GM21528 (cell line): ENCODE data around the gene ALCAM.

Experiments
- ATAC-seq: cut with Tn5 transposase; IDR thresholded peaks from one replicate; pipeline ENCODE4 v1.9.1; 2021; ENCODE audit warnings: mild to moderate bottlenecking, moderate library complexity; ENCODE audit not compliant: unreplicated experiment, low FRiP score

The ALCAM gene

GRCh38 chr3:105423397-105423796 is 56.7 kb downstream of the ALCAM start:
- ATAC-seq: no peak

GRCh38 chr3:105424412-105425152 is 57.9 kb downstream of the ALCAM start:
- ATAC-seq: no peak

GRCh38 chr3:105425153-105425502 is 58.4 kb downstream of the ALCAM start:
- ATAC-seq: no peak

- no peak for ATAC-seq
Observed at GRCh38 chr3:105427332-105427731, 60.6 kb downstream of the ALCAM start.

- ATAC-seq: no peak
Observed at GRCh38 chr3:105429034-105429762, 62.5 kb downstream of the ALCAM start.

- ATAC-seq: no peak
Observed at GRCh38 chr3:105430455-105430854, 63.7 kb downstream of the ALCAM start.

GRCh38 chr3:105431200-105431599 is 64.5 kb downstream of the ALCAM start:
- ATAC-seq: no peak

- ATAC-seq: no peak
Observed at GRCh38 chr3:105435277-105435676, 68.6 kb downstream of the ALCAM start.

GRCh38 chr3:105436687-105437086 is 70.0 kb downstream of the ALCAM start:
- ATAC-seq: no peak

- no peak for ATAC-seq
Observed at GRCh38 chr3:105440113-105440512, 73.4 kb downstream of the ALCAM start.

- no peak for ATAC-seq
Observed at GRCh38 chr3:105444725-105445124, 78.0 kb downstream of the ALCAM start.

- ATAC-seq: no peak
Observed at GRCh38 chr3:105448338-105448982, 81.8 kb downstream of the ALCAM start.

- no peak for ATAC-seq
Observed at GRCh38 chr3:105449414-105449813, 82.7 kb downstream of the ALCAM start.

- no peak for ATAC-seq
Observed at GRCh38 chr3:105456017-105456416, 89.3 kb downstream of the ALCAM start.

GRCh38 chr3:105458518-105459215 is 92.0 kb downstream of the ALCAM start:
- ATAC-seq: no peak

- no peak for ATAC-seq
Observed at GRCh38 chr3:105459566-105460290, 93.0 kb downstream of the ALCAM start.

GRCh38 chr3:105463620-105464019 is 96.9 kb downstream of the ALCAM start:
- ATAC-seq: no peak

GRCh38 chr3:105465251-105465853 is 98.6 kb downstream of the ALCAM start:
- no peak for ATAC-seq

GRCh38 chr3:105466072-105466471 is 99.4 kb downstream of the ALCAM start:
- no peak for ATAC-seq
